Amniotic epithelial cell (primary cell): ENCODE data around the gene OR5AC2.
A peak's percentile ranks its signal among the peaks of the same experiment; 100 is the strongest.

ENCODE experiments used
- DNase-seq: peaks from one replicate; pipeline ENCODE4 v3.0.0-alpha.2; 2010; ENCODE audit warnings: low read depth

OR5AC2 gene, protein sequence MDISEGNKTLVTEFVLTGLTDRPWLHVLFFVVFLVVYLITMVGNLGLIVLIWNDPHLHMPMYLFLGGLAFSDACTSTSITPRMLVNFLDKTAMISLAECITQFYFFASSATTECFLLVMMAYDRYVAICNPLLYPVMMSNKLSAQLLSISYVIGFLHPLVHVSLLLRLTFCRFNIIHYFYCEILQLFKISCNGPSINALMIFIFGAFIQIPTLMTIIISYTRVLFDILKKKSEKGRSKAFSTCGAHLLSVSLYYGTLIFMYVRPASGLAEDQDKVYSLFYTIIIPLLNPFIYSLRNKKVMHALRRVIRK

DNA sequence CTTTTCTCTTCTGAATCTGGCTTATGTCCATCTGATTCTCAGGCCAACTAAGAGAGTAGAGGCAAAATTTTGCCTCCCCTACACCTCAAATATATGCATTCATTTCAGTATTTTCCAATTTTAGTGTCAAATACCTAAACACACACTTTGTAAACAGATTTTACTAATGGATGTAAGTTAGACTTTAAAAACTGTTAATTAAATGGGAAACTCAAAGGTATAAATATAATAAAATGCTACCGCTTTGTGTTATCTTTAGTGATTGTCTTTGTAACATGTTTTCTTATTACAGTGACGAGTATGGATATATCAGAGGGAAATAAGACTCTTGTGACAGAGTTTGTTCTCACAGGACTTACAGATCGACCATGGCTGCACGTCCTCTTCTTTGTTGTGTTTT is at the start of gene OR5AC2:
Gene OR5AC2 (plus strand): TSS at position 301 of the 400 bp plus-strand sequence. CDS start 0 bp downstream, at position 301.
- DNase-seq, result no peak

DNA sequence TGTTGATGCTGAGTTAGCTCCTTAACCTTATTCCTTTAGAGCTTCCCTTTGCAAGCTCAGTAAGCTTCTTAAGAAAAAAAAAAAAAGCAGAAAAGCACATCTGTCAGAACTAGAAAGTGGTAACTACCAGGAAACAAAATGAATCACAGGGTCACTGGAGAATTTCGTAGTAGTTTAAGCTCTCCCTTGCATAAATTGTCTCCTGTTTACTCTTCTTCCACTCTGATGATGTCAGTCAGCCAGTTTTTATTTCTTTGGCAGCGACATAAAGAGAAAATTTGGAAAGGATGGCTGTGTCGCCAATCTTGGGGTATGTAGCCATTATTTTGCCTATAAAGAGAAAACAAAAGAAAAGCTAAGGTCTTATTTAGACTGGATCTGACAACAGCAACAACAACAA is 48.7 kb upstream of the OR5AC2 start:
- peak; percentile 19 for DNase-seq

GRCh38 chr3:98038876-98039275 is 48.1 kb upstream of the OR5AC2 start:
- no peak for DNase-seq

GRCh38 chr3:98039322-98040024 is 47.5 kb upstream of the OR5AC2 start:
- peak; percentile 86 for DNase-seq

DNA sequence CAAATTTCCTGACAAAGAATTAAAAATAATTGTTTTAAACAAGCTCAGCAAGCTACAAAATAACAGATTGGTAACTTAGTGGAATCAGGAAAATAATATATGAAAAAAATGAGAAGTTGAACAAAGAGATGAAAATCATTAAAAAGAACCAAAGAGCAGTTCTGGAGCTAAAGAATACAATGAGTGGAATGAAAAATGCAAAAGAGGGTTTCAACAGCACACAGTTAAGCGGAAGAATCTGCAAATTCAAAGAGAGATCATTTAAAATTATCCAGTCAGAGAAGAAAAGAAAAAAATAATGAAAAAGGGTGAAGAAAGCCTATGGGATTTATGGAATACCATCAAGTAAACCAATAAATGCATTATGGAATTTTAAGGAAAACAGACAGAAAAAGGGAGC is 45.6 kb upstream of the OR5AC2 start:
- DNase-seq, result no peak

DNA sequence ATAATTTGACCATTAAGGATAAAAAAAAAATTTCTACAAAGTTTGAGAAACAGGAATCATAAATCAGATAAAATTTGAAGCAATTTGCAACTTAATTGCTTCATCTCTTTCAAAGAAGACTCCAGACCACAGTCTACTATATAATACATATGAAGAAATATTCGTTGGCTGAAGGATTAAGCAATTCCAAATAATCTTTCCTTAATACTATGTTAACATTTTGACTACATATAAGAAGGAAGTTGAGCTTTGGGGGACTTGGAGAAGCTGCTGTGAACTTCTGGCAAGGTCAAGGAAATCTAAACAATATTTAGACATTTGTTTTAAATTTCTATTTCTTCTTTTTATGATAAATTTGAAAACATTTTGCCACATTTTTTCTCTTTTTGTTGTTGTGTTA is 38.4 kb upstream of the OR5AC2 start:
- no peak for DNase-seq

DNA sequence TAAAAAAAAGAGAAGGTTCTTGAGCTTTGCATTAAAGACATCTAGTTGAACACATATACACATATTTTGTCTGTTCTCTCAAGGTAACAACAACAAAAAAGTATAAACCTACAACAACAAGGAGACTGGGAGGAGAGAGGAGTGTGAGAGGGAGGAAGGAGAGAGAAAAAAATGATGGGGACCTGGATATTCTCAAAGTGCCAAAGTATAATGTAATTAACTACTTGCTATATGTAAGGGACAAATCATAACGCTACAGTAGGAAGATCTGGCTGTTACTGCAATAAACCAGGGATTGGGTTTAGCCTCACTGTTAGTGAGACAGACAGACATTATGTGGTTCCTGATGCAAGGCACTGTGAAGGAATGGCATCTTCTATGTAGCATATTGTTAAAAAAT is 37.7 kb upstream of the OR5AC2 start:
- no peak for DNase-seq

GRCh38 chr3:98056035-98056434 is 30.9 kb upstream of the OR5AC2 start:
- no peak for DNase-seq

GRCh38 chr3:98057631-98058030 is 29.3 kb upstream of the OR5AC2 start:
- DNase-seq, result no peak

DNA sequence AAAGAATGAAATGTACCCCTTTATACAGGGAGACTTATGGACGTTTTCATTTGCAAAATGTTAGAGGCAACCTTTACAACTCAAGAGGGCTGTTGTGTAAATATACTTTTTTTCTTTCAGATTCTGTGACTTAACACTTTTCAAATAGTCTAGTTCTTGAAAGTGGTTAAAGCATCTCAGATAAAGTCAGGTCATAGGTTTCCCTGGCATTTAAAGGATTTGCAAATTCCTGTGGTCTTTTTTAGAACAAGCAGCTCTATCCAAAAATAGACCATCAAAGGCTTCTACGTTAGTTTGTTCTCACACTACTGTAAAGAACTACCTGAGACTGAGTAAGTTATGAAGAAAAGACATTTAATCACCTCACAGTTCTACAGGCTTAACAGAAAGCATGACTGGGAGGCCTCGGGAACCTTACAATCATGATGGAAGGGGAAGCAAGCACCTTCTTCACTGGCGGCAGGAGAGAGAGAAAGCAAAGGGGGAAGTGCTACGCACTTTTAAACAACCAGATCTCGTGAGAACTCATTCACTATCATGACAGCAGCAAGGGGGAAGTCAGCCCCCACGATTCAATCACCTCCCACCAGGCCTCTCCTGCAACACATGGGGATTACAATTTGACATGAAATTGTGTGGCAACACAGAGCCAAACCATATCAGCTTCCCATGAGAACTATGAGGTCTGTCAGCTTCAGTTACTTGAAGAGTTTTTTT is 28.6 kb upstream of the OR5AC2 start:
- DNase-seq, result no peak

- DNase-seq, result no peak
Measured at GRCh38 chr3:98068824-98069223, 18.1 kb upstream of the OR5AC2 start.

DNA sequence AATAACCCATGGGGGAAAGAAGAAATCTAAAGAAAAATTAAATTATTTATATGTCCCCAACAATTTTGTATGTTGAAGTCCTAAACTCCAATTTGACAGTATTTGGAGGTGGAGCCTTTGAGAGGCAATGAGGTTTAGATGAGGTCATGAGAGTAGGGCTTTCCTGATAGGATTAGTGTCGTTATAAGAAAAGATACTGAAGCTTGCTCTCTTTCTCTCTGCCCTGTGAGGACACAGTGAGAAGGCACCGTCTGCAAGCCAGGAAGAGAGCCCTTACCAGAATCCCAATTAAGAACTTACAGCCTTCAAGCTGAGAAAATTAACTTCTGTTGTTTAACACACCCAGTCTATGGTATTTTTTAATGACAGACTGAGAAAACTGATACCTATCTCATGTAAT is 16.1 kb upstream of the OR5AC2 start:
- no peak for DNase-seq

DNA sequence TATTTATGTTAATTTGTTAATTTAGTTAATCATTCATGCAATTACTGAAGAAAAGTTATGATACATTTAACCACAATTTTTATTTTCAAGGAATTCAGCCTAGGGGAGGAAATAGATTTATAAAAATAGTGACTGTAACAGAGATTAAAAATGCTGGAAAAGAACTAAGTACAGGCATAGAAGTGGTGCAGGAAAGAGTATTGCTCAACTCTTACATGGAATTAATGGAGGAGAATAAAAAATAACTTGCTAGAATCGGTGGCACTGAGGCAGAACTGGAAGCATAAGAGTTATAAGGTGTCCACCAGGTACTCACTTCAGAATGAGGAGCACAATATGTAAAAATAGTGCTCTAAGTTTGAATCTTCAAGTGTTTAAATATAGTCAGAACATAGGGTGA is 13.5 kb upstream of the OR5AC2 start:
- DNase-seq, result no peak

DNA sequence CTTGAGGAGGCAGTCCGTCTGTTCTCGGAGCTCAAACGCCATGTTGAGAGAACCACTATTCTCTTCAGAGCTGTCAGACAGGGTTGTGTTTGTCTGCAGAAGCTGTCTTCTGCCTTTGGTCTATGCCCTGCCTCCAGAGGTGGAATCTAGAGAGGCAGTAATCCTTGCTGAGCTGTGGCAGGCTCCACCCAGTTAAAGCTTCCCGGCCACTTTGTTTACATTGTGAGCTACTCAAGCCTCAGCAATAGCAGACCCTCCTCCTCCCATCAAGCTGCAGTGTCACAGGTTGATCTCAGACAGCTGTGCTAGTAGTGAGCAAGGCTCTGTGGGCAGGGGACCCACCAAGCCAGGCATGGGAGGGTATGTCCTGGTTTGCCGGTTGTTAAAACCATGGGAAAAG is 8.9 kb downstream of the OR5AC2 start:
- no peak for DNase-seq

GRCh38 chr3:98099848-98100247 is 12.9 kb downstream of the OR5AC2 start:
- DNase-seq, result no peak

DNA sequence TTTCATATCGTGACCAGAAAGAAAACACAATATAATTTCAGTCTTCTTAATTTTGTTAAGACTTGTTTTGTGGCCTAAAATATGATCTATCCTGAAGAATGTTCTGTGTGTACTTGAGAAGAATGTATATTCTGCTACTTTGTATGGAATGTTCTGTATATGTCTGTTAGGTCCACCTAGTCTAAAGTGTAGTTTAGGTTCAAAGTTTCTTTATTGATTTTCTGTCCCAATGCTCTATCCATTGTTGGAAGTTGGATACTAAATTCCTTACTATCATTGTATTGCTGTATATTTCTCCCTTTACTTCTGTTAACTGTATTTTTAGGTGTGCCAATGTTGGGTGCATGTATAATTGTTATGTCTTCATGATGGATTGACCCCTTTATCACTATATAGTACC is 21.2 kb downstream of the OR5AC2 start:
- no peak for DNase-seq

- no peak for DNase-seq
Measured at GRCh38 chr3:98109807-98110549, 23.0 kb downstream of the OR5AC2 start.

GRCh38 chr3:98110550-98110908 is 23.6 kb downstream of the OR5AC2 start:
- DNase-seq, result no peak

DNA sequence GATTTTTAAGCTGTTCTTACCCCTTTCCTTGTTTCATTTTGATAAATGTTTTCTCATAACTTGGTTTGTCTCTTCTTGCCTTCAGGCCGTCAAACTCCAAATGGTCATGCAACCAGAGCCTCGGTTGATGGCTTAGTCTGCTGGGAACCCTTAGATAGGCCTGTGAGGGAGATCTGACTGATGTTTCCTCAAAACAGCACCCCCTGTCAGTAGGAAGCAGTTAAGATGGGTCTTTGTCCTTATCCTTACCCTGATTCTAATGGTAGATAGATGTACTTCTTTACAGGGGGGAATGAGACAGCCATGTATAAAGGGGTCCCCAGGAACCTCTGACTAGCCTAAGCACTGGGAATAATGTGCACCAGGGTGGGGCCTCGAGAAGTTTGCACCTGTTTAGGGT is 27.3 kb downstream of the OR5AC2 start:
- DNase-seq, result no peak

DNA sequence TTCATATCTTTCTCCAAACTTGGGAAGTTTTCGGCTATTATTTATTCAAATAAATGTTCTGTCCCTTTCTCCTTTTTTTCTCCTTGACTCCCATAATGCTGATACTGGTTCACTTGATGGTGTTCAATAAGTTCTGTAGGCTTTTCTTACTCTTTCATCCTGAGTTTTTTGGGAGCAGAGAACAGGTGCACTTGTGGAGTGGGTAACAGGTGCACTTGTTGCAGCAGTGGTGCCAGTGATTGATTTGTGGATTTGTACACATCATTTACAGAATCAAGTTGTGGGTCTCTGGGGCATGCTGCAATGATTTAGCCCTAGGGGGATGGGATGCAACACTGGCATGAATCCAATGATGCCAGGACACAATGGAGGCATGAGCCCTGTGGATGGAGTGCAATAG is 28.7 kb downstream of the OR5AC2 start:
- DNase-seq, result no peak

DNA sequence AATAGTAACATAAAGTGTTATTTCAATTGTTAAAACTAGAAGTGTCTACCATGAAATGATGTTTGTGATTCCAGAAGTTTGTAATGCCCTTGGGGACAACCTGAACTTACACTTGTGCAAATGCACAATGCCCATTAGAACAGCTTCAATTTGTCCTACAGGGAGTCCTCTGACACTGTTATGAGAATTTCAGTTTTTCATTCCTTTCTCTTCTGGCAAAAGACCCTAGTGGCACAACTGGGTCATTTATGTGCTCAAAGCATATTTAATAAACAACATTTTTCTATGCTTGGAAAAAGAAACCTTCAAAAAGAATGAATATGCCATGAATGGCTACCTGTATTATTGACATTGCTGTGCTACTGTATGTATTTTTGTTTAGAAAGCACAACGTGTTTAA is 43.4 kb downstream of the OR5AC2 start, which contains the start of gene OR5H1:
Gene OR5H1 (plus strand): TSS at position 301 of the 400 bp plus-strand sequence. CDS start 1,977 bp downstream, outside the sequence.
- no peak for DNase-seq

GRCh38 chr3:98136631-98137030 is 49.7 kb downstream of the OR5AC2 start:
- no peak for DNase-seq
